Fibroblast of the conjunctiva (primary cell): ENCODE data around the gene CXCL11.
A peak's percentile ranks its signal among the peaks of the same experiment; 100 is the strongest.
"Not testable (repeated sequence)": the region's sequence is repeated elsewhere in the genome, so short reads cannot be mapped to it uniquely, and the experiment has no call there.

Experiments
- DNase-seq: peaks from one replicate; pipeline ENCODE4 v3.0.0-alpha.2; 2010; ENCODE audit warnings: low read depth

CXCL11 gene

GRCh38 chr4:76035799-76036380, at the start of gene CXCL11:
Gene CXCL11, minus strand, starts transcription at chr4:76036070. Its CDS starts 83 bp downstream, at chr4:76035987.
- DNase-seq = no peak

- DNase-seq = no peak
These were observed 48.7 kb upstream of the CXCL11 start for GRCh38 chr4:76084542-76084941.

- DNase-seq = no peak
These were observed 47.6 kb upstream of the CXCL11 start for GRCh38 chr4:76083386-76083988.

DNA sequence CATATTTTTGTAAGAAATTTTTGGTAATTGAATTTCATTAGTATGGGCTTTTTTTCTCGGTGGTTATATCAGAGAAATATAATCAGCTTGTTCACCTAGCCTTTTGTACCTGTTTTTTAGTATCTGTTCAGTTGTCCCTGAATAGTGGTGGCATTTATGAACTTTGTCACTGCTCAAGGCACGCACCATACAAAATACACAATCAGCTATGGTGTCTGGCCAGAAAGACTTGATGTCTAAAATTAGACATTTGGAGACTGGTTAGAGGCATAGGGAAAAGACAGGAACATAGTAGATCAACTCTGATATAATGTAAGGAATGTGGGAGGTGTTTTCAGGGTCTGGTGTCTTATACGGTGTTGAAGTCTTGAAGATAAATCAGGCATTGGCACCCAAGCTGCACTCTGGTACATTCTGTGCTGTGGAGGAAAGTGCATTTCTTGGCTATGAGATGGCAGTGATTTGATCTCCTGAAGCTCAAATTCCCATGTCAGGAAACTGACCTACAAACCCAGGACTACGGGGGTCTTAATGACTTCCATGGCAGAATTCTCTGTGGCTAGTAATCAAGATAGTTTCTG, 42.3 kb upstream of the CXCL11 start:
- no peak for DNase-seq

- no peak for DNase-seq
These were observed 39.2 kb upstream of the CXCL11 start for GRCh38 chr4:76074993-76075600.

DNA sequence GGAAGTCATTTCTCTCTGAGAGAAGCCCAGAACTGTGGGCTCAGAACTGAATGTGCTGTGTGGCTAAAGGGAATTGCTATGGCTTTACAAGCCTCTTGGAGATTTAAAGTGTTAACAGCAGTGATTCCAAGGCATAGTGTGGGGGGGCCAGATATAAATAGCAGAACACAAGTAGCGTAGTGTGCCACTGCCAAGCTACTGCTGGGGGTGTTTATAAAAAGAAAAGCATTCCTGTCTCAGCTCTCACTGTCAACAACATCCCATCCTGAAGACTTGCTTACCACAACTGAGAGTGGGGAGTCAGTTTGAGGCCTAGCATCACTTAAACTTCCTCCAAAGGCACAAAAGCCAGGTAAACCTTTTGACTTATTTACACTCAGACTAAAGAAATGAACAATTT, 38.6 kb upstream of the CXCL11 start, which contains the start of gene ART3:
TSS of gene ART3 (plus strand) at position 242 of the 400 bp plus-strand sequence. CDS start 1,181 bp downstream, outside the sequence.
- DNase-seq = no peak

DNA sequence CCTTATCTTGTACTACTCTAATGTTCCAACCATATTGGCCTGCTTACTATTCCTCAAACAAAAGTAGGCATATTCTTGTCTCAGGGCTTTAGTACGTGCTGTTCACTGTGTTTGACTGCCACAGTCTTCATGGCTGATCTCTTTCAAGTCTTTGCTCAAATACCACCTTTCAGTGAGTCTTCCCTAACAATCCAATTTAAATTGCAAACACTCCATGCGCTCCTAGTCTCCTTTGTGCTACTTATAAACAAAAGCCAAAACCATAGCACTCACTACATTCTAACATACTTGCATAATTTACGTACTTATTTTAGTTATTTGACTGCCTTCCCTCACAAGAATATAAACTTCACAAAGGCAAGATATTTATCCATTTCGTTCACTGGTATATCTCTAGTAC, 36.9 kb upstream of the CXCL11 start:
- no peak for DNase-seq

DNA sequence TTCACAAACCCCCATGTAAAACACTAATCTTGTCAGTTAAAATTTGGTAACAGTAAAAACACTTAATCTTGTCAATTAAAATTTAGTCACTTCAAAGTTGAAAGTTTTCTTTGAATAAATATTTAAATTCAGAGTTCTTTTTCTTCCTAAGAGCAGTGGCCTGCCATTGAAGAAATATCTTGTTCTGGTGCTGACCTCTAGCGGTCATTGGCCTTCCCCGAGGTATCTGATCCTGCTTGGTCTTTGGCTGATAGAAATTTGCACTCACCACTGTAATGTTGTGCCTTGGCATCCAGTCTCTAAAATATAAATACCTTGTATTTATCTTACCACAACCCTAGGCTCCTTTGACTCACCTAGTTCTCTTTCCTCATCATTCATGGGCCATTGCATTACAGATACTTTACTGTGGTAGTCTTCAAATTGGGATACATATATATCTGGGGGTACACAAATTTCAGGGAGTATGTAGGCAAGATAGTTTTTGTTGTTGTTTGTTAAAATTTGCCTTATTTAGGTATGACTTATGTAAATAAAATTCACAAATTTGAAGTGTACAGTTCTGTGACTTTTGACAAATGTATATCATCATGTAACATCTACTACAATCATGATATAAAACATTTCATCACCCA, 31.9 kb upstream of the CXCL11 start:
- DNase-seq = peak; percentile 60

DNA sequence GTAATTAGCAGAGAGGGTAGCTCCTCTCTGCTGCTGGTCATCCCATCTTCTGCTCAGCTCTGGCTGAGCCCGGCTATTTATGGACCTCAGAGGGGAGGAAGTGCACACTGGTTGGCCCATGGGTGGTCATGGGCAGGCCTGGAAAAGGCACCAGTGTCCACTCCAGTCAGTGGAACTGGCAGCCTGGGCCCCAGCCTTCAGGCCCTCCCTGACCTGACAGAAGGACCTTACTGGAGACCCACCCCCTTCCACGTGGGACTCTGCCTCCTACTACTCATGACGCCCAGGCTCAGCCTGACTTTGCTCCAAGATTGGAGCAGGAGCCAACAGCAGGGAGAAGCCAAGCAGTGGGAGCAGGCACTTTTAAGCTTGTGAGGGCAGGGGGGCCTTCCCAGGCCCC, 30.7 kb upstream of the CXCL11 start:
- no peak for DNase-seq

DNA sequence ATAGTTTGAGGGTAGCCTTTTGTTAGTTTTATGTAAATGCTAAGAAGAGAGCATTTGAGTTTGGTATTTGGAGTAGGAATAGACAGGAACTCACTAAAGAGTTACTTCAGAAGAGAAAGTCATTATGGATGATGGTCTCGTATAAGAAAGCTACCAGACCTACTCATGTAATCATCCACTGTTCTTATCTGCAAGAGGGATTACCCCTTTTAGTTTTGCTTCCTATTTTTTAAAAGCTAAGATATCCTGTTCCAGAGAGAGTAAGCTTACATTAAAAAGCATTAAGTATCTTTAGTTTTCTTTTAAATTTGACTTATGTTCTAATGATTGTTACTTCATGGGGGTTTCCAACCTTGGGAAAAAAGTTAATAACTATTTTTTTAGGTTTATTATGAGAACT, 26.1 kb upstream of the CXCL11 start:
- no peak for DNase-seq

GRCh38 chr4:76061421-76061820, 25.6 kb upstream of the CXCL11 start:
- DNase-seq = no peak

GRCh38 chr4:76060506-76060905, 24.6 kb upstream of the CXCL11 start:
- no peak for DNase-seq

DNA sequence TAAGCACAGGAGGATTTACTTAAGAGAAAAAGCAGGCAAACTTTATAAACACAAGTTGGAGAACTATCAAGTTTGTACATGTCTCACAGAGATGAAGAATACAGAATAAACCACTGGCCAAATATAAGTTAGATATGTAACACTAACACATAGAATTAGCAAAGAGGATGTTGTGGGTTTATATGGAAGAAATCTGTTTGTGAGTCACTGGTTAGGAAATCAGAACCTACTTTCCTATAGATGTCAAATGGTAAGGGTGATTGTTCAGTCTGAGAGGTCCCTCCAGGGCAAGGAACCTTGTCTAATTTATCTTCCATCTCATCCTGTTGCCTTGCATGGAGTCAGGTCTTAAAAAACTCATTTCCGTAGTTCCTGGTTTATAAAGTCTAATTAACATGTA, 23.9 kb upstream of the CXCL11 start:
- DNase-seq = no peak

DNA sequence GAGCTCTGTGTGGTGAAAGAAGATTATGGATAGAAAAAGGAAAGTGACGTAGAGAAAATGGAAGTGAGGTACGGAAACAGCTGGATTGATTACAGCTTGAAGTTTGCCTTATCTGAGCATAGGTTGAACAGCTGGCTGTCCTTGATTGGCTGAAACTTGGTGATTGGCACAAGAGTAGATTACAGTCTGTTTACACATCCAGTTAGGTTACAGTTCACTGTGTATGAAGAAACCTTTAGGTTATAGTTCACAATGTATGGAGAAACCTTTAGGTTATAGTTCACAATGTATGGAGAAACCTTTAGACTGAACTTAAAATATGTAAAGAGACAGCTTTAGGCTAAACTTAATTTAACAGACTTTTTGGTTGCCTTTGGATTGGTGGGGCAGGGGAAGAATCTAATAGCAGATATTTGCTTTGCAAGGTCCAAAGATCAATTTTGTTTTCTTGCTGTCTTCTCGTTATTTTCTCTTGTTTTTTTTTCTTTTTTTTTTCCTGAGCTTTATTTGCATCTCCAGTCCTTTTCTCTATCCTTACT, 23.1 kb upstream of the CXCL11 start:
- DNase-seq = no peak

DNA sequence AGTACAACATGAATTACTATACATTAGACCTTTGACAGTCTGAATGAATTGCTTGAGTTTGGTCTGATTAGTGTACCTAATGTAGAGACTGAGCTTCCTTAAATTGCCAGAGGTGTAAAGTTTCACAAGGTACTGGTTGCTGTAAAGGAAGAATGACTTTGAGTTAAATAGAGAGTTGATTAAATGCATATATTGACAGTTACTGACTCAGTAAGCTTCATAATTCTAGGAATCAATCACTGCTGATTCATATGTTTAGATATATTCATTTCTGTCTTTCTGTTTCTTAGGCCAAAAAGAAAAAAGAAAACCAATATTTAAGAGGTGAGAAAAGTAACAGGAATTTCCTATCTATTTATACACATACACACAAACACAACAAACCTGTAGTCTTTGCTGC, 22.4 kb upstream of the CXCL11 start:
- no peak for DNase-seq

DNA sequence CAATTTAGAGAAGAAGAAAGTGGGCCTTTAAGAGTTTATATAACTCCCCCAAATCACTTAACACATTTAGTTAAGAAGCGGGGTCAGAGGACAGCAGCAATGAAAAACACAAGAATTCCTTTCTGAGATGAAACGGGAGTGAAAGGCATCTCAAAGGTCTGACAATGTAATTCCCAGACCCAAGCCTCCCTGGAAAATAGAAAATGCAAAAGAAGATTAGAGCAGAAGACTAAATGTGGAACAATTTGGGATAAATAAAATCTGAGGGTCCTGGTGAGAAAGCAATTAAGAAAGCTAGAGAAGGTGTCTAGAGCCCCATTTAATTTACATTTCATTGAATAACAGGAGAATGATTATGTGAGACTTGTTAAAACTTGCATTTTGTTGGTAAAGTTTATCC, 19.6 kb upstream of the CXCL11 start:
- DNase-seq = no peak

DNA sequence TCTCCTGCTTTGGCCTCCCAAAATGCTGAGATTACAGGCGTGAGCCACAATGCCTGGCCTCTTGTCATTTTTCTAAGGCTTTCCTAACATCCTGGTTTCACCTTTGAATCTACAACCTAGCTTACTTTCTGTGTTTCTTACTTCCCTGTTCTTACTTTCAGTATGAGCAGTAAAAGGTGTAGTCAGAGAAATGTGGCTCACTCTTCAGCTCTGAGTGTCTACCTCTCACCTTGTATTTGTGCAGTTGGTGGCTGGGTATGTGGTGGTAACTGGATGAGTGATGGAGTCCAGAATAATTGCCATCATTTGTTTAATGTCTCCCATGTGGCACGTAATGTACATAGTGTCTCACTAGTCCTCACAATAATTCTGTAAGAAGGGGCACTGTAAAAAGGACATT, 19.1 kb upstream of the CXCL11 start:
- DNase-seq = no peak

DNA sequence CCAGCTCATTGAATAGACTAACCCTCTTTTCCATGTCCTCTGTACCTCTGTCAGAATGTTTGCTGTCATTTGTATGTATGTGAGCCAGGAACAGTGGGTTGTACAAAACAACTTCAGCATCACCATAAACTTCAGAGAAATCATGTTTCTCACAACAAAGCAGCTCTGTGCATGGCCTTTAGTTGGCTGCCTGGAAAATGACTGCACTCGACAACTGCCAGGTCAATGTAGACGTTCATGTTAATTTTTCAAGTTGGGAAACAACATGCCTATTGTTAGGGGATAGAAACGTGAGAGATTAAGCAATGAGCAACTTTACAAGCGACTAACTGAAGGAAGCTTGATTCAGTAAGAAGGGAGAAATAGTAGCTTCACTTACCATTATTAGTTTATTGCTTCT, 17.9 kb upstream of the CXCL11 start:
- no peak for DNase-seq

GRCh38 chr4:76050560-76051050, 14.7 kb upstream of the CXCL11 start:
- DNase-seq = not testable (repeated sequence)

- not testable (repeated sequence) for DNase-seq
These were observed 14.1 kb upstream of the CXCL11 start for GRCh38 chr4:76049860-76050416.

DNA sequence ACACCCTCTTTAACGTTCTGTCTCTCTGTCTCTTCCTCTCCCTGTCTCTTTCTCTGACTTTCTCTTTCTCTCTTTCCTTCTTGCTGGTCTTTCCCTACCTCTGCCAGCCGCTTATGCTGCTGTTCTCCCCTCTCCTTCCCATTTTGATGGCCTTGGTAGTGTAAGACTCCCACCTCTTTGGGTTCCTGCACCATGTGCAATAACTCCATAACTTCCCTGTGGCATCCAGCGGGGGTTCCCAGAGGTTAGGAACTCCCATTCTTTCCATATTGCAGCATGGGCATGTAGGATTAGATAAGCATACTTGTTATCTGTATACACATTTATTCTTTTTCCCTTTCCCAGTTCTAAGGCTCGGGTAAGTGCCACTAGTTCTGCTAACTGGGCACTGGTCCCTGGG, 8.8 kb upstream of the CXCL11 start:
- DNase-seq = not testable (repeated sequence)

DNA sequence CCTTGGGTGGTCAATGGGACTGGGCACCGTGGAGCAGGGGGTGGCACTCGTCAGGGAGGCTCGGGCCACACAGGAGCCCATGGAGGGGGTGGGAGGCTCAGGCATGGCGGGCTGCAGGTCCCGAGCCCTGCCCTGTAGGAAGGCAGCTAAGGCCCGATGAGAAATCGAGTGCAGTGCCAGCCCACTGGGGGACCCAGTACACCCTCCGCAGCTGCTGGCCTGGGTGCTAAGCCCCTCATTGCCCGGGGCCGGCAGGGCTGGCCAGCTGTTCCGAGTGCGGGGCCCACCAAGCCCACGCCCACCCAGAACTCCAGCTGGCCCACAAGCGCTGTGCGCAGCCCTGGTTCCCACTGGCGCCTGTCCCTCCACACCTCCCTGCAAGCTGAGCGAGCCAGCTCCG, 7.4 kb upstream of the CXCL11 start:
- not testable (repeated sequence) for DNase-seq
